Ectodermal cell (in vitro differentiated cells): Measurements from ENCODE around the gene NLRP12.
"Not testable (repeated sequence)": the region's sequence is repeated elsewhere in the genome, so short reads cannot be mapped to it uniquely, and the experiment has no call there.

Source experiments
- H3K27ac ChIP-seq: 2 replicates; pipeline ENCODE4 v1.7.0; 2013; ENCODE audit warnings: mild to moderate bottlenecking, low read depth, low read length; ENCODE audit not compliant: insufficient read depth, poor library complexity, severe bottlenecking
- H3K27me3 ChIP-seq: 2 replicates; pipeline ENCODE4 v1.7.0; 2013; ENCODE audit warnings: mild to moderate bottlenecking, low read length; ENCODE audit not compliant: insufficient read depth, control insufficient read depth, poor library complexity, severe bottlenecking
- H3K36me3 ChIP-seq: one replicate; pipeline ENCODE4 v1.7.0; 2013; ENCODE audit warnings: low read length; ENCODE audit not compliant: control insufficient read depth, insufficient read depth
- H3K4me1 ChIP-seq: one replicate; pipeline ENCODE4 v1.7.0; 2013; ENCODE audit warnings: low read length; ENCODE audit not compliant: control insufficient read depth, insufficient read depth
- H3K4me3 ChIP-seq: 2 replicates; pipeline ENCODE4 v1.7.0; 2013; ENCODE audit warnings: low read depth, low read length, control low read depth; ENCODE audit not compliant: insufficient read depth
- H3K9me3 ChIP-seq: 2 replicates; pipeline ENCODE4 v1.7.0; 2013; ENCODE audit warnings: mild to moderate bottlenecking, low read length, moderate library complexity; ENCODE audit not compliant: control insufficient read depth
- WGBS, 2 experiments: methylation state at CpG; one replicate each; pipeline ENCODE4 v1.1.7; 2013; ENCODE audit warnings: missing lambda C conversion rate in 2 of 2; 5-methylcytosine and 5-hydroxymethylcytosine counted together

Gene NLRP12

GRCh38 chr19:53832861-53833260 lies 8.7 kb upstream of the NLRP12 start:
- H3K27me3 ChIP-seq = peaks cover 38% of the 10 kb centered on the region
- H3K36me3 ChIP-seq, H3K9me3 ChIP-seq, H3K4me3 ChIP-seq, H3K27ac ChIP-seq, H3K4me1 ChIP-seq: not testable (repeated sequence)
- WGBS, 2 experiments = 6% methylated on average over 13 of the region's 13 CpGs

GRCh38 chr19:53828531-53828930 lies 4.4 kb upstream of the NLRP12 start:
- H3K36me3 ChIP-seq = no peaks in the 10 kb centered on the region
- H3K27ac ChIP-seq = no peak overlapping the region
- no peak overlapping the region for H3K4me3 ChIP-seq
- 86 to 89% methylated on average over 3 of the region's 3 CpGs for WGBS, 2 experiments
- no peaks in the 10 kb centered on the region for H3K9me3 ChIP-seq
- H3K4me1 ChIP-seq = no peaks in the 10 kb centered on the region
- H3K27me3 ChIP-seq = peaks cover 32% of the 10 kb centered on the region

GRCh38 chr19:53826876-53827275 lies 2.8 kb upstream of the NLRP12 start:
- no peaks in the 10 kb centered on the region for H3K9me3 ChIP-seq
- WGBS, 2 experiments = 92 to 93% methylated on average over 7 of the region's 7 CpGs
- no peak overlapping the region for H3K27ac ChIP-seq
- no peak overlapping the region for H3K4me3 ChIP-seq
- H3K36me3 ChIP-seq = no peaks in the 10 kb centered on the region
- peaks cover 17% of the 10 kb centered on the region for H3K27me3 ChIP-seq
- no peaks in the 10 kb centered on the region for H3K4me1 ChIP-seq

- Histone ChIP-seq H3K27me3 (no peaks in the 10 kb centered on the region), H3K4me3 (no peak overlapping the region), H3K27ac (no peak overlapping the region), H3K36me3 (no peaks in the 10 kb centered on the region), H3K9me3 (no peaks in the 10 kb centered on the region), H3K4me1 (no peaks in the 10 kb centered on the region)
- WGBS, 2 experiments = 95% methylated on average over 12 of the region's 12 CpGs
Observed at GRCh38 chr19:53823380-53824120, 564 bp downstream of the NLRP12 start.

GRCh38 chr19:53819861-53820260 lies 4.3 kb downstream of the NLRP12 start:
- no peak overlapping the region for H3K27ac ChIP-seq
- H3K9me3 ChIP-seq = no peaks in the 10 kb centered on the region
- no peaks in the 10 kb centered on the region for H3K4me1 ChIP-seq
- H3K27me3 ChIP-seq = no peaks in the 10 kb centered on the region
- no peak overlapping the region for H3K4me3 ChIP-seq
- no peaks in the 10 kb centered on the region for H3K36me3 ChIP-seq
- WGBS, 2 experiments = 89 to 93% methylated on average over 5 of the region's 5 CpGs

GRCh38 chr19:53818756-53819155 lies 5.4 kb downstream of the NLRP12 start:
- Histone ChIP-seq H3K27me3 (no peaks in the 10 kb centered on the region), H3K36me3 (no peaks in the 10 kb centered on the region), H3K4me1 (no peaks in the 10 kb centered on the region), H3K4me3 (no peak overlapping the region), H3K9me3 (no peaks in the 10 kb centered on the region), H3K27ac (no peak overlapping the region)
- WGBS, 2 experiments = 93 to 94% methylated on average over 12 of the region's 13 CpGs

GRCh38 chr19:53813996-53814395 lies 10.1 kb downstream of the NLRP12 start:
- Histone ChIP-seq H3K4me3 (no peak overlapping the region), H3K27me3 (no peaks in the 10 kb centered on the region), H3K4me1 (no peaks in the 10 kb centered on the region), H3K9me3 (no peaks in the 10 kb centered on the region), H3K27ac (no peak overlapping the region), H3K36me3 (no peaks in the 10 kb centered on the region)
- WGBS, 2 experiments = 95% methylated on average over 4 of the region's 4 CpGs

GRCh38 chr19:53812335-53812734 lies 11.8 kb downstream of the NLRP12 start:
- 61 to 68% methylated on average over 7 of the region's 7 CpGs for WGBS, 2 experiments
- Histone ChIP-seq H3K4me1 (no peaks in the 10 kb centered on the region), H3K9me3 (no peaks in the 10 kb centered on the region), H3K27me3 (no peaks in the 10 kb centered on the region), H3K4me3 (no peak overlapping the region), H3K36me3 (no peaks in the 10 kb centered on the region), H3K27ac (no peak overlapping the region)

GRCh38 chr19:53810891-53811290 lies 13.2 kb downstream of the NLRP12 start:
- 96 to 97% methylated on average over 21 of the region's 21 CpGs for WGBS, 2 experiments
- Histone ChIP-seq H3K36me3 (no peaks in the 10 kb centered on the region), H3K27ac (no peak overlapping the region)

GRCh38 chr19:53810187-53810546 lies 13.9 kb downstream of the NLRP12 start:
- Histone ChIP-seq H3K9me3 (no peaks in the 10 kb centered on the region), H3K27ac (no peak overlapping the region), H3K4me1 (no peaks in the 10 kb centered on the region), H3K4me3 (no peak overlapping the region), H3K27me3 (no peaks in the 10 kb centered on the region), H3K36me3 (no peaks in the 10 kb centered on the region)
- WGBS, 2 experiments = 94 to 97% methylated on average over 13 of the region's 13 CpGs

More at GRCh38 chr19:53810891-53811290, 13.2 kb downstream of the NLRP12 start:
- no peaks in the 10 kb centered on the region for H3K9me3 ChIP-seq
- H3K4me1 ChIP-seq = no peaks in the 10 kb centered on the region
- no peaks in the 10 kb centered on the region for H3K27me3 ChIP-seq
- no peak overlapping the region for H3K4me3 ChIP-seq
